GM04503 (cell line): ENCODE measurements around the gene ANAPC2.

Experiments
- DNase-seq: peaks from one replicate; pipeline ENCODE4 v3.0.0-alpha.2; 2012; ENCODE audit warnings: low read depth

Gene ANAPC2

GRCh38 chr9:137161558-137162486 is 26.5 kb downstream of the ANAPC2 start:
- DNase-seq, result no peak

GRCh38 chr9:137160716-137161557 is 27.4 kb downstream of the ANAPC2 start:
- DNase-seq, result no peak

GRCh38 chr9:137160054-137160425 is 28.3 kb downstream of the ANAPC2 start:
- DNase-seq, result no peak

- no peak for DNase-seq
These were observed 29.0 kb downstream of the ANAPC2 start for GRCh38 chr9:137159105-137160053.

GRCh38 chr9:137158625-137159024 is 29.7 kb downstream of the ANAPC2 start:
- no peak for DNase-seq

GRCh38 chr9:137157618-137158415 is 30.5 kb downstream of the ANAPC2 start:
- DNase-seq, result no peak

GRCh38 chr9:137156567-137157375 is 31.6 kb downstream of the ANAPC2 start:
- DNase-seq, result no peak

GRCh38 chr9:137152844-137153405 is 35.4 kb downstream of the ANAPC2 start:
- DNase-seq, result no peak

GRCh38 chr9:137150617-137151457 is 37.5 kb downstream of the ANAPC2 start:
- DNase-seq, result no peak

GRCh38 chr9:137149942-137150616 is 38.3 kb downstream of the ANAPC2 start:
- no peak for DNase-seq

GRCh38 chr9:137149363-137149762 is 39.0 kb downstream of the ANAPC2 start:
- no peak for DNase-seq

GRCh38 chr9:137148661-137149060 is 39.7 kb downstream of the ANAPC2 start:
- DNase-seq, result no peak

- DNase-seq, result no peak
These were observed 40.1 kb downstream of the ANAPC2 start for GRCh38 chr9:137148242-137148641.

- DNase-seq, result no peak
These were observed 40.6 kb downstream of the ANAPC2 start for GRCh38 chr9:137147793-137148160.

GRCh38 chr9:137147091-137147792 is 41.1 kb downstream of the ANAPC2 start:
- no peak for DNase-seq

GRCh38 chr9:137146527-137146918 is 41.8 kb downstream of the ANAPC2 start:
- no peak for DNase-seq

GRCh38 chr9:137145731-137146526 is 42.4 kb downstream of the ANAPC2 start:
- DNase-seq, result no peak
